Measurements from ENCODE around the gene ATXN8OS.

DNA sequence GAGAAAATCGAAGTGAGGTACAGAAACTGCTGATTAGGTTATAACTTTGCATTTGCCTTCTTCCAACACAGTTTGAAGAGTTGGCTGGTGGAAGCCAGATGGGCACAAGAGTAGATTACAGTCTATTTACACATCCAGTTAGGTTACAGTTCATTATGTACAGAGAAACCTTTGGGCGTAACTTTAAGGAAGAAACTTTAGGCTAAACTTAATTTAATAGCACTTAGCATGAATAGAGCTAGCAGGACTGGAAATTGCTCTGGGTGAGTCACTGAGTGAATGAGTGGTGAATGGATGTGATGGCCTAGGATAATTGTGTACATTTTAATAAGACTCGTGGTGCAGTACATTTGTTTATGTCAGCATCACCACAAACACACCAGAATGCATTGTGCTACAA lies 63.5 kb downstream of the ATXN8OS start:
- TF ChIP-seq, protein P1, sequence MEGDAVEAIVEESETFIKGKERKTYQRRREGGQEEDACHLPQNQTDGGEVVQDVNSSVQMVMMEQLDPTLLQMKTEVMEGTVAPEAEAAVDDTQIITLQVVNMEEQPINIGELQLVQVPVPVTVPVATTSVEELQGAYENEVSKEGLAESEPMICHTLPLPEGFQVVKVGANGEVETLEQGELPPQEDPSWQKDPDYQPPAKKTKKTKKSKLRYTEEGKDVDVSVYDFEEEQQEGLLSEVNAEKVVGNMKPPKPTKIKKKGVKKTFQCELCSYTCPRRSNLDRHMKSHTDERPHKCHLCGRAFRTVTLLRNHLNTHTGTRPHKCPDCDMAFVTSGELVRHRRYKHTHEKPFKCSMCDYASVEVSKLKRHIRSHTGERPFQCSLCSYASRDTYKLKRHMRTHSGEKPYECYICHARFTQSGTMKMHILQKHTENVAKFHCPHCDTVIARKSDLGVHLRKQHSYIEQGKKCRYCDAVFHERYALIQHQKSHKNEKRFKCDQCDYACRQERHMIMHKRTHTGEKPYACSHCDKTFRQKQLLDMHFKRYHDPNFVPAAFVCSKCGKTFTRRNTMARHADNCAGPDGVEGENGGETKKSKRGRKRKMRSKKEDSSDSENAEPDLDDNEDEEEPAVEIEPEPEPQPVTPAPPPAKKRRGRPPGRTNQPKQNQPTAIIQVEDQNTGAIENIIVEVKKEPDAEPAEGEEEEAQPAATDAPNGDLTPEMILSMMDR (IDR thresholded peaks at IDR 0.05): no peak
- no peak for TF ChIP-seq ZFX (IDR thresholded peaks at IDR 0.05; ENCODE audit: borderline replicate concordance)
